Islet precursor cell (in vitro differentiated cells): ENCODE measurements around the gene ATP6V1C2.
"Not testable (repeated sequence)": the region's sequence is repeated elsewhere in the genome, so short reads cannot be mapped to it uniquely, and the experiment has no call there.

Experiments used
- DNase-seq: peaks from one replicate; pipeline ENCODE4 v3.0.0-alpha.2; 2018

The ATP6V1C2 gene

GRCh38 chr2:10817413-10817812 lies 96.0 kb downstream of the ATP6V1C2 start:
- peak; percentile 84 for DNase-seq

- not testable (repeated sequence) for DNase-seq
Observed at GRCh38 chr2:10818305-10818704, 96.9 kb downstream of the ATP6V1C2 start.

- no peak for DNase-seq
Observed at GRCh38 chr2:10818984-10819383, 97.6 kb downstream of the ATP6V1C2 start.

GRCh38 chr2:10819714-10820314 lies 98.4 kb downstream of the ATP6V1C2 start:
- no peak for DNase-seq

GRCh38 chr2:10820562-10820961 lies 99.1 kb downstream of the ATP6V1C2 start:
- DNase-seq: no peak

GRCh38 chr2:10820978-10821695 lies 99.7 kb downstream of the ATP6V1C2 start:
- DNase-seq: no peak

GRCh38 chr2:10824191-10824590 lies 102.8 kb downstream of the ATP6V1C2 start:
- no peak for DNase-seq

- no peak for DNase-seq
Observed at GRCh38 chr2:10826026-10826425, 104.6 kb downstream of the ATP6V1C2 start.

- no peak for DNase-seq
Observed at GRCh38 chr2:10826625-10827024, 105.2 kb downstream of the ATP6V1C2 start.

- DNase-seq: no peak
Observed at GRCh38 chr2:10828346-10828745, 106.9 kb downstream of the ATP6V1C2 start.

GRCh38 chr2:10829299-10829698 lies 107.9 kb downstream of the ATP6V1C2 start:
- DNase-seq: no peak

GRCh38 chr2:10830203-10830602 lies 108.8 kb downstream of the ATP6V1C2 start:
- no peak for DNase-seq

- DNase-seq: no peak
Observed at GRCh38 chr2:10830641-10831399, 109.4 kb downstream of the ATP6V1C2 start.

- DNase-seq: no peak
Observed at GRCh38 chr2:10831400-10831985, 110.1 kb downstream of the ATP6V1C2 start.

GRCh38 chr2:10832203-10832936 lies 110.9 kb downstream of the ATP6V1C2 start:
- DNase-seq: peak; percentile 94

GRCh38 chr2:10833021-10833420 lies 111.6 kb downstream of the ATP6V1C2 start:
- DNase-seq: no peak

GRCh38 chr2:10834068-10834655 lies 112.7 kb downstream of the ATP6V1C2 start:
- no peak for DNase-seq
